ENCODE results near the gene PWWP2B.

- TF ChIP-seq EP300 (IDR thresholded peaks at IDR 0.05) (no peak), CTCF (IDR thresholded peaks at IDR 0.05) (no peak), POLR2A (IDR thresholded peaks at IDR 0.05; ENCODE audit: low read depth) (no peak), POLR2AphosphoS5 (IDR thresholded peaks at IDR 0.05) (no peak)
Observed at GRCh38 chr10:132373241-132373955, 23.6 kb upstream of the PWWP2B start.

All from esophagus muscularis mucosa (tissue), 4 donors.